ENCODE measurements around the gene IFITM2.
"Not testable (repeated sequence)": the region's sequence is repeated elsewhere in the genome, so short reads cannot be mapped to it uniquely, and the experiment has no call there.

Gene IFITM2

DNA sequence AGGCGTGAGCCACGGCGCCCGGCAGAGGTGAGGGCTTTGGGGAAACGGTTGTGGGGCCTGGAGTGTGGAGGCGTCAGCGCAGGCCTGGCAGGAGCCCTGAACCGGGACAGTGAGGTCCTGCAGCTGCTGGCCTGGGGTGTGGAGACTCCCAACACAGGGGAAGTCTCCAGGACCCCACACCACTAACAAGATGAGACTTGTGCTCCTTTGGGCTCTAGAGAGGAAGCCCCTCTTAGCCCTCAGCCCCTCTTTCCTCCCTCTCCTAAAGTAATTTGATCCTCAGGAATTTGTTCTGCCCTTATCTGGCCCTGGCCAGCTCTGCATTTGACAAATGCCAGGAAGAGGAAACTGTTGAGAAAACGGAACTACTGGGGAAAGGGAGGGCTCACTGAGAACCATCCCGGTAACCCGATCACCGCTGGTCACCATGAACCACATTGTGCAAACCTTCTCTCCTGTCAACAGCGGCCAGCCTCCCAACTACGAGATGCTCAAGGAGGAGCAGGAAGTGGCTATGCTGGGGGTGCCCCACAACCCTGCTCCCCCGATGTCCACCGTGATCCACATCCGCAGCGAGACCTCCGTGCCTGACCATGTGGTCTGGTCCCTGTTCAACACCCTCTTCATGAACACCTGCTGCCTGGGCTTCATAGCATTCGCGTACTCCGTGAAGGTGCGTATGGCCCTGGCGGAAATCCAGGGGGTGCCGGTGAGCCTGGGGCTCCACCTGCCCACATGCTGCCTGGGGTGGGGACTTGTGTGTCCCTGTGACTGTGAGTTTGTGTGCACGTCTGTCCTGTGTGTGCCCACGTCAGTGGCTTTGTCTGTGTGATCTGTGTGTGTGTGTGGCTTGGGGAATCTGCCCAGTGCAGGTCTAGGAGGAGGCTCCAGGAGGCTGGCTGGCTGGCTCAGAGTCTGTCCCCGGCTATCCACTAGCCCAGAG is at the start of gene IFITM2:
Gene IFITM2, plus strand, starts transcription at position 51 of the 943 bp plus-strand sequence. Its CDS starts 377 bp downstream, at position 428.
- H3K9me3 ChIP-seq (ENCODE audit: insufficient read depth, low read length); H4K20me1 ChIP-seq (ENCODE audit: insufficient read depth, low read length); H3K27me3 ChIP-seq (ENCODE audit: low read depth, low read length); H3K36me3 ChIP-seq (replicated peaks; ENCODE audit: low read depth, low read length); H3K79me2 ChIP-seq (ENCODE audit: low read length): not testable (repeated sequence)
- H3K4me1 ChIP-seq (ENCODE audit: low read length) = peaks cover 31% of the 10 kb centered on the region
- peak within 1 kb of the TSS; percentile 82 for H2AFZ ChIP-seq (ENCODE audit: low read depth, low read length)
- peak within 1 kb of the TSS; percentile 80 for H3K4me3 ChIP-seq (ENCODE audit: low read length)
- H3K9ac ChIP-seq (ENCODE audit: low read length) = peak within 1 kb of the TSS; percentile 74
- peak within 1 kb of the TSS; percentile 11; the same call in 1 of the 2 replicates for H3K27ac ChIP-seq (ENCODE audit: low read length)
- H3K4me2 ChIP-seq (ENCODE audit: low read length) = peak within 1 kb of the TSS; percentile 68

DNA sequence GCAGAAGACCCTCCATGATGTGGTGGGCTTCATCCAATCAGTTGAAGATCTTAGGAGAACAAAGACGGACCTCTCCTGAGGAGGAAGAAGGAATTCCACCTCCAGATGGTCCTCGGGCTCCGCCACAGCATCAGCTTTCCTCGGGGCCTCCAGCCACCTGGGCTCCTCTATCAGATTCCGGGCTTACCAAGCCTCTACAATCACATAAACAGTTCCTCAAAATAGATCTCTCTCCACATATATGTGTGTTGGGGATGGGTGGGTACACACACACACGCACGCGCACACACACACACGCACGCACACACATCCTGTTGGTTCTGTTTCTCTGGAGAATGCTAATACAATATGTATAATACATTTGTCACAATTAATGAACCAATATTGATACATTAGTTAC is 48.2 kb upstream of the IFITM2 start:
- H3K36me3 ChIP-seq (replicated peaks; ENCODE audit: low read depth, low read length) = no peaks in the 10 kb centered on the region
- no peak for TF ChIP-seq EZH2phosphoT487 (IDR thresholded peaks at IDR 0.05; ENCODE audit: low read depth)
- TF ChIP-seq, protein P1, sequence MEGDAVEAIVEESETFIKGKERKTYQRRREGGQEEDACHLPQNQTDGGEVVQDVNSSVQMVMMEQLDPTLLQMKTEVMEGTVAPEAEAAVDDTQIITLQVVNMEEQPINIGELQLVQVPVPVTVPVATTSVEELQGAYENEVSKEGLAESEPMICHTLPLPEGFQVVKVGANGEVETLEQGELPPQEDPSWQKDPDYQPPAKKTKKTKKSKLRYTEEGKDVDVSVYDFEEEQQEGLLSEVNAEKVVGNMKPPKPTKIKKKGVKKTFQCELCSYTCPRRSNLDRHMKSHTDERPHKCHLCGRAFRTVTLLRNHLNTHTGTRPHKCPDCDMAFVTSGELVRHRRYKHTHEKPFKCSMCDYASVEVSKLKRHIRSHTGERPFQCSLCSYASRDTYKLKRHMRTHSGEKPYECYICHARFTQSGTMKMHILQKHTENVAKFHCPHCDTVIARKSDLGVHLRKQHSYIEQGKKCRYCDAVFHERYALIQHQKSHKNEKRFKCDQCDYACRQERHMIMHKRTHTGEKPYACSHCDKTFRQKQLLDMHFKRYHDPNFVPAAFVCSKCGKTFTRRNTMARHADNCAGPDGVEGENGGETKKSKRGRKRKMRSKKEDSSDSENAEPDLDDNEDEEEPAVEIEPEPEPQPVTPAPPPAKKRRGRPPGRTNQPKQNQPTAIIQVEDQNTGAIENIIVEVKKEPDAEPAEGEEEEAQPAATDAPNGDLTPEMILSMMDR (IDR thresholded peaks at IDR 0.05; ENCODE audit: low read depth, low read length) = no peak

DNA sequence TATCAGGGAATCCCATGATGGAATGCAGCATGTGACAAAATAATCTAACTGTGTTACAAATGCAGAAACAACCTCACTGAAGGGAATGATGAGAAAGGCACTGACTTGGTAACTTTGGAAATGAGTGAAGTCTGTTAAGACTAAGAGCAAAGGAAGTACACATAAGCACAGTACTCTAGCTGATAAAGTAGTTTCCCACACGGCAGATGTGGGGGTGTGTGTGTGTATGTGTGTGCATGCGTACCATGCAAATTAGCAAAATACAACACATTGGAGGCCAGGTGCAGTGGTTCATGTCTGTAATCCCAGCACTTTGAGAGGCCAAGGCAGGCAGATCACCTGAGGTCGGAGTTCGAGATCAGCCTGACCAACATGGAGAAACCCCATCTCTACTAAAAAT is 46.0 kb upstream of the IFITM2 start:
- H3K4me2 ChIP-seq (ENCODE audit: low read length) = no peak overlapping the region
- no peak overlapping the region for H2AFZ ChIP-seq (ENCODE audit: low read depth, low read length)
- TF ChIP-seq, protein P1 (IDR thresholded peaks at IDR 0.05; ENCODE audit: low read depth, low read length) = no peak
- TF ChIP-seq EZH2phosphoT487 (IDR thresholded peaks at IDR 0.05; ENCODE audit: low read depth) = no peak
- H3K27ac ChIP-seq (ENCODE audit: low read length) = no peak overlapping the region
- H4K20me1 ChIP-seq (ENCODE audit: insufficient read depth, low read length) = no peaks in the 10 kb centered on the region
- H3K79me2 ChIP-seq (ENCODE audit: low read length) = no peaks in the 10 kb centered on the region
- no peak overlapping the region for H3K9ac ChIP-seq (ENCODE audit: low read length)
- H3K4me1 ChIP-seq (ENCODE audit: low read length) = peaks cover 22% of the 10 kb centered on the region
- H3K27me3 ChIP-seq (ENCODE audit: low read depth, low read length) = no peaks in the 10 kb centered on the region
- H3K9me3 ChIP-seq (ENCODE audit: insufficient read depth, low read length) = no peaks in the 10 kb centered on the region
- H3K4me3 ChIP-seq (ENCODE audit: low read length) = no peak overlapping the region
- no peaks in the 10 kb centered on the region for H3K36me3 ChIP-seq (replicated peaks; ENCODE audit: low read depth, low read length)

More for the DNA sequence above, 48.2 kb upstream of the IFITM2 start:
- no peak overlapping the region for H3K9ac ChIP-seq (ENCODE audit: low read length)
- H3K4me1 ChIP-seq (ENCODE audit: low read length) = peaks cover 22% of the 10 kb centered on the region
- H2AFZ ChIP-seq (ENCODE audit: low read depth, low read length) = no peak overlapping the region
- H3K27me3 ChIP-seq (ENCODE audit: low read depth, low read length) = no peaks in the 10 kb centered on the region
- no peak overlapping the region for H3K27ac ChIP-seq (ENCODE audit: low read length)
- no peak overlapping the region for H3K4me3 ChIP-seq (ENCODE audit: low read length)
- no peak overlapping the region for H3K4me2 ChIP-seq (ENCODE audit: low read length)
- no peaks in the 10 kb centered on the region for H3K79me2 ChIP-seq (ENCODE audit: low read length)
- no peaks in the 10 kb centered on the region for H4K20me1 ChIP-seq (ENCODE audit: insufficient read depth, low read length)
- no peaks in the 10 kb centered on the region for H3K9me3 ChIP-seq (ENCODE audit: insufficient read depth, low read length)

DNA sequence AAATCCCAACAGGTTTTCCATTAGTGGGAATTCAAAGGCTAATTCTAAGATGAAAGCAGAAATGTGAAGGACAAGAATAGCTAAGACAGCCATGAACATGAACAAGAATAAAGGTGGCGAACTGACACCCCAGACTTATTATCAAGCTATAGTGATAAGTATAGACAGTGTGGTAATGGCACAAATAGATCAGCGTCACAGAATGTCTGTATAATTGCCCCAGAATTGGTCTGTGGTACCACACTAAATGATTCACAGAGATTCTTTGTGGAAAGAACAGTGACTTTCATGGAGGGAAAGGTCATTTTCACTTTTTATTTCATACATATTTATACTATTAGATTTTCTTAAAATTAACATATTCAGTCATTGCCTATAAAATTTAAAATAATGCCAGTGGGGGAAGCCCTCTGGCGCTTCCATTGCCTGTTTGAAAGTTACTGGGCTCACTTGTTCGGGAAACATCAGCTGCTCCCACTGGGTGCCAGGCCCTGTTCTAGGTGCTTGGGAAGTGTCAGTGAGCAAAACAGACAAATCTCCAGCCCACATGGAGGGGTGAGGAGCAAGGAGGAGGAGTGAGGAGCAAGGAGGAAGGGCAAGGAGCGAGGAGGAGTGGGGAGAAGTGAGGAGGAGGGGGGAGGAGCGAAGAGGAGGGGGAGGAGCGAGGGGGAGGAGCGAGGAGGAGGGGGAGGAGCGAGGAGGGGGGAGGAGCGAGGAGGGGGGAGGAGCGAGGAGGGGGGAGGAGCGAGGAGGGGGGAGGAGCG is 40.8 kb upstream of the IFITM2 start:
- no peaks in the 10 kb centered on the region for H3K9me3 ChIP-seq (ENCODE audit: insufficient read depth, low read length)
- peak overlapping the region; percentile 66 for H3K4me3 ChIP-seq (ENCODE audit: low read length)

More for the DNA sequence above, 40.8 kb upstream of the IFITM2 start:
- no peak for TF ChIP-seq EZH2phosphoT487 (IDR thresholded peaks at IDR 0.05; ENCODE audit: low read depth)
- TF ChIP-seq, protein P1 (IDR thresholded peaks at IDR 0.05; ENCODE audit: low read depth, low read length) = no peak
- Histone ChIP-seq H3K79me2 (ENCODE audit: low read length) (peaks cover 10% of the 10 kb centered on the region; the same call in 1 of the 2 replicates), H3K4me2 (ENCODE audit: low read length) (peak overlapping the region; percentile 63), H3K9ac (ENCODE audit: low read length) (no peak overlapping the region), H3K27ac (ENCODE audit: low read length) (no peak overlapping the region), H3K36me3 (replicated peaks; ENCODE audit: low read depth, low read length) (no peaks in the 10 kb centered on the region), H3K4me1 (ENCODE audit: low read length) (peaks cover 40% of the 10 kb centered on the region), H4K20me1 (ENCODE audit: insufficient read depth, low read length) (no peaks in the 10 kb centered on the region), H2AFZ (ENCODE audit: low read depth, low read length) (no peak overlapping the region; the same call in 1 of the 2 replicates), H3K27me3 (ENCODE audit: low read depth, low read length) (no peaks in the 10 kb centered on the region)
